ENCODE results near the gene LAMB1.

DNA sequence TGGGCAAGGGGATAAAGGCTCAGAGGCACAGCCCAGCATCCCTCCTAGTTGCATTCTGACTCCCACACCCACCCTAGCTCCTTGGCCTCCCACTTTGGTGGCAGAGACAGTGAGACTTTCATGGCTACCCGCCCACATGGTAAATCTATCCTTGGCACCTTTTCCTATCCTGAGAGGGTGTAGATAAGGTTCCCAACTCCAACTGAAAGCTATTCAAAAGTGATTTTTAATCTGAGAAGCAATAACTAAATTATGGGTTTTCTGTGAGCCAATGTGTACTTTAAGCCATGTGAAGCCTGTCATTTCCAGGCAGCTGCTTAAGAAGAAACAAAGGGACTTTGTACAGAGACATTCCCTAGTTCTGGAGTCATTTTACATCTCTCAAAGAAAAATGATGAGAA is 9.1 kb downstream of the LAMB1 start:
- TF ChIP-seq, protein P1, sequence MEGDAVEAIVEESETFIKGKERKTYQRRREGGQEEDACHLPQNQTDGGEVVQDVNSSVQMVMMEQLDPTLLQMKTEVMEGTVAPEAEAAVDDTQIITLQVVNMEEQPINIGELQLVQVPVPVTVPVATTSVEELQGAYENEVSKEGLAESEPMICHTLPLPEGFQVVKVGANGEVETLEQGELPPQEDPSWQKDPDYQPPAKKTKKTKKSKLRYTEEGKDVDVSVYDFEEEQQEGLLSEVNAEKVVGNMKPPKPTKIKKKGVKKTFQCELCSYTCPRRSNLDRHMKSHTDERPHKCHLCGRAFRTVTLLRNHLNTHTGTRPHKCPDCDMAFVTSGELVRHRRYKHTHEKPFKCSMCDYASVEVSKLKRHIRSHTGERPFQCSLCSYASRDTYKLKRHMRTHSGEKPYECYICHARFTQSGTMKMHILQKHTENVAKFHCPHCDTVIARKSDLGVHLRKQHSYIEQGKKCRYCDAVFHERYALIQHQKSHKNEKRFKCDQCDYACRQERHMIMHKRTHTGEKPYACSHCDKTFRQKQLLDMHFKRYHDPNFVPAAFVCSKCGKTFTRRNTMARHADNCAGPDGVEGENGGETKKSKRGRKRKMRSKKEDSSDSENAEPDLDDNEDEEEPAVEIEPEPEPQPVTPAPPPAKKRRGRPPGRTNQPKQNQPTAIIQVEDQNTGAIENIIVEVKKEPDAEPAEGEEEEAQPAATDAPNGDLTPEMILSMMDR (IDR thresholded peaks at IDR 0.05; ENCODE audit: low read depth, low read length): no peak
- no peak for TF ChIP-seq EZH2phosphoT487 (IDR thresholded peaks at IDR 0.05; ENCODE audit: low read depth)

All from OCI-LY3 (cell line).